Spleen (tissue), 11 donors: ENCODE data around the gene NOTCH1. TPM values are rescaled to one million over a fixed set of nuclear protein-coding genes. Genes with fewer than 3 reads are reported as not detected.
A peak's percentile ranks its signal among the peaks of the same experiment; 100 is the strongest.

ENCODE experiments used
- DNase-seq: peaks from one replicate; pipeline ENCODE4 v3.0.0-alpha.2; 2020
- H3K27ac ChIP-seq, 8 donors: fragments of 200-600 bp; sonication (generic) in 7 of 8; 1 replicate in 4 of 8; 2 replicates in 4 of 8; pipeline versions ENCODE4 v1.5.0 to v1.8.0; 2016 to 2021; ENCODE audit warnings: inconsistent platforms in 4 of 8, mild to moderate bottlenecking in 4 of 8, moderate library complexity in 1 of 8
- H3K27me3 ChIP-seq, 7 donors: fragments of 200-600 bp; sonication (generic) in 6 of 7; replicated peaks in 1 of 7; 1 replicate in 4 of 7; 2 replicates in 3 of 7; pipeline versions ENCODE4 v1.5.0 to v1.8.0; 2016 to 2021; ENCODE audit warnings: inconsistent platforms in 3 of 7, mild to moderate bottlenecking in 1 of 7
- H3K36me3 ChIP-seq, 6 donors: fragments of 200-600 bp; sonication (generic) in 5 of 6; 1 replicate in 4 of 6; 2 replicates in 2 of 6; pipeline versions ENCODE4 v1.5.0 to v1.8.0; 2016 to 2021; ENCODE audit warnings: inconsistent platforms in 2 of 6
- H3K4me1 ChIP-seq, 6 donors: fragments of 200-600 bp; sonication (generic) in 5 of 6; 1 replicate in 3 of 6; 2 replicates in 3 of 6; pipeline versions ENCODE4 v1.5.0 to v1.8.0; 2016 to 2021; ENCODE audit warnings: inconsistent platforms in 3 of 6
- H3K4me3 ChIP-seq, 8 donors: fragments of 200-600 bp; sonication (generic) in 7 of 8; 1 replicate in 4 of 8; 2 replicates in 4 of 8; pipeline versions ENCODE4 v1.5.0 to v1.8.0; 2016 to 2021; ENCODE audit warnings: inconsistent platforms in 4 of 8, mild to moderate bottlenecking in 4 of 8, moderate library complexity in 2 of 8
- H3K9me3 ChIP-seq, 8 donors: fragments of 200-600 bp; sonication (generic) in 7 of 8; 1 replicate in 4 of 8; 2 replicates in 4 of 8; pipeline versions ENCODE4 v1.5.0 to v1.8.0; 2016 to 2021; ENCODE audit warnings: inconsistent platforms in 4 of 8
- CTCF ChIP-seq, 11 experiments: fragments of 200-600 bp in 7 of 11; fragments of 450-650 bp in 4 of 11; sonication (generic) in 4 of 11; IDR thresholded peaks in 8 of 11; conservative IDR thresholded peaks in 3 of 11; 1 replicate in 7 of 11; 2 replicates in 4 of 11; pipeline versions ENCODE4 v1.4.0 to v1.8.0; 2016 to 2021; ENCODE audit warnings: antibody characterized with exemption in 11 of 11, inconsistent platforms in 4 of 11, mild to moderate bottlenecking in 1 of 11
- POLR2A ChIP-seq, 3 donors: fragments of 450-650 bp; IDR thresholded peaks; one replicate each; pipeline ENCODE4 v1.5.1; 2017; ENCODE audit warnings: antibody characterized with exemption in 3 of 3, mild to moderate bottlenecking in 1 of 3
- POLR2AphosphoS5 ChIP-seq, 3 donors: sonication (generic); formaldehyde crosslinking; IDR thresholded peaks; one replicate each; pipeline ENCODE4 v1.5.1; 2017; ENCODE audit warnings: antibody characterized with exemption in 3 of 3
- WGBS, 5 donors: extraction: QIAGEN DNeasy Blood & Tissue Kit in 3 of 5; methylation state at CpG; one replicate each; pipeline versions ENCODE4 v1.1.5 to v1.1.7; 2013 to 2018; 5-methylcytosine and 5-hydroxymethylcytosine counted together
- intact Hi-C: fragments of 100-400 bp; cut with DNase I; formaldehyde crosslinking; loops from one replicate; pipeline ENCODE4 v1.15.0; 2023; ENCODE audit warnings: low total_unique reads
- polyA plus RNA-seq, 3 donors: library from polyadenylated mRNA; stranded (reverse); fragments of 200-250 nt; gene quantifications; one replicate each; pipeline ENCODE4 v1.2.1, GENCODE V29; 2013
- total RNA-seq, 7 donors: library from RNA; depleted of rRNA in 3 of 7; stranded (reverse); fragments of >200 nt in 3 of 7; fragmentation: NEBNext Ultra II Directional in 4 of 7; extraction: Animal tissue kit (Norgen Biotek cat#: 25700) in 4 of 7; gene quantifications; one replicate each; pipeline versions ENCODE4 v1.1.0 to v1.2.1, GENCODE V29; 2016 to 2021
- donor health status: healthy with polysubstance abuse.
- donor health status: DM: no; HTN: no; CAD: no; lungs with moderate emphysema.
- donor health status: DM: no; HTN: no; CAD: no.
- donor health status: Bipolar disorder and iron deficiency.
- donor health status: healthy.
- donor health status: DM: no; HTN: no; CAD: no.
- donor health status: DM: yes; HTN: yes; CAD: no.

NOTCH1 gene
- total and polyA plus RNA-seq, 10 donors, result 4.9 to 140 (median 93.9) TPM

- WGBS, 5 donors, result 95 to 99% (median 95%) methylated on average over 13 to 16 of the region's 16 CpGs
- H3K27ac ChIP-seq, result peak overlapping the region in 5 of 8 donors; percentile 76 to 92 (median 86)
- H3K4me3 ChIP-seq, result no peak overlapping the region
- no peaks in the 10 kb centered on the region for H3K27me3 ChIP-seq
- no peaks in the 10 kb centered on the region for H3K9me3 ChIP-seq
- H3K36me3 ChIP-seq, result peaks cover 0 to 100% (median 100%) of the 10 kb centered on the region in 6 donors
- intact Hi-C loops, result no loop called here
- TF ChIP-seq POLR2AphosphoS5 (IDR thresholded peaks at IDR 0.05) (peak in 2 of 3 donors; percentile 14 to 63), POLR2A (IDR thresholded peaks at IDR 0.05) (no peak)
- H3K4me1 ChIP-seq, result peaks cover 4 to 69% (median 47%) of the 10 kb centered on the region in 6 donors
- DNase-seq, result no peak
Measured at GRCh38 chr9:136513191-136513590, 32.7 kb downstream of the NOTCH1 start.

- Histone ChIP-seq H3K36me3 (peaks cover 3 to 100% (median 100%) of the 10 kb centered on the region in 6 donors), H3K9me3 (no peaks in the 10 kb centered on the region), H3K4me1 (peaks cover 4 to 68% (median 47%) of the 10 kb centered on the region in 6 donors), H3K27ac (peak overlapping the region; percentile 58 to 92 (median 79)), H3K4me3 (no peak overlapping the region), H3K27me3 (no peaks in the 10 kb centered on the region)
- intact Hi-C loops, result no loop called here
- no peak for DNase-seq
- TF ChIP-seq CTCF (IDR thresholded peaks at IDR 0.05 in 8 of 11, conservative IDR thresholded peaks at IDR 0.05 in 3 of 11) (no peak), POLR2AphosphoS5 (IDR thresholded peaks at IDR 0.05) (no peak), POLR2A (IDR thresholded peaks at IDR 0.05) (no peak)
- WGBS, 5 donors, result 77 to 97% (median 81%) methylated on average over 12 to 13 of the region's 13 CpGs
Measured at GRCh38 chr9:136512651-136513071, 33.2 kb downstream of the NOTCH1 start.

- peak; percentile 88 for DNase-seq
- WGBS, 5 donors, result 68 to 84% (median 77%) methylated on average over 39 to 46 of the region's 46 CpGs
- Histone ChIP-seq H3K27ac (peak overlapping the region; percentile 58 to 92 (median 80)), H3K4me1 (peaks cover 4 to 66% (median 47%) of the 10 kb centered on the region in 6 donors), H3K4me3 (no peak overlapping the region), H3K27me3 (no peaks in the 10 kb centered on the region), H3K9me3 (no peaks in the 10 kb centered on the region), H3K36me3 (peaks cover 4 to 100% (median 100%) of the 10 kb centered on the region in 6 donors)
- peak in 1 of 11 experiments; percentile 11 for TF ChIP-seq CTCF (IDR thresholded peaks at IDR 0.05 in 8 of 11, conservative IDR thresholded peaks at IDR 0.05 in 3 of 11)
- peak; percentile 82 to 88 (median 87) for TF ChIP-seq POLR2AphosphoS5 (IDR thresholded peaks at IDR 0.05)
- TF ChIP-seq POLR2A (IDR thresholded peaks at IDR 0.05), result no peak
- intact Hi-C loops, result no loop called here
Measured at GRCh38 chr9:136511670-136512592, 33.9 kb downstream of the NOTCH1 start.

GRCh38 chr9:136511144-136511669 is 34.6 kb downstream of the NOTCH1 start:
- Histone ChIP-seq H3K27me3 (no peaks in the 10 kb centered on the region), H3K9me3 (no peaks in the 10 kb centered on the region), H3K4me3 (no peak overlapping the region), H3K27ac (peak overlapping the region; percentile 65 to 89 (median 80)), H3K4me1 (peaks cover 4 to 69% (median 47%) of the 10 kb centered on the region in 6 donors), H3K36me3 (peaks cover 4 to 100% (median 100%) of the 10 kb centered on the region in 6 donors)
- TF ChIP-seq POLR2A (IDR thresholded peaks at IDR 0.05) (no peak), CTCF (IDR thresholded peaks at IDR 0.05 in 8 of 11, conservative IDR thresholded peaks at IDR 0.05 in 3 of 11) (no peak), POLR2AphosphoS5 (IDR thresholded peaks at IDR 0.05) (no peak)
- no peak for DNase-seq
- intact Hi-C loops, result no loop called here
- WGBS, 5 donors, result 69 to 81% (median 77%) methylated on average over 7 to 28 of the region's 28 CpGs
